SKM-1 treated with dmso at 0.1 percent for 144 hours (cell line): ENCODE measurements around the gene NXNL2.
A peak's percentile ranks its signal among the peaks of the same experiment; 100 is the strongest.

Experiments
- DNase-seq: peaks from one replicate; lab custom pipeline; 2025; ENCODE audit not compliant: unreplicated experiment; lab: John Stamatoyannopoulos, UW

Gene NXNL2

GRCh38 chr9:88534456-88535225 is at the start of gene NXNL2:
Gene NXNL2, plus strand, starts transcription at chr9:88535178. Its CDS starts 257 bp downstream, at chr9:88535435.
- peak; percentile 14 for DNase-seq

GRCh38 chr9:88488166-88488565 is 46.8 kb upstream of the NXNL2 start:
- DNase-seq = no peak

- no peak for DNase-seq
These were observed 39.8 kb upstream of the NXNL2 start for GRCh38 chr9:88494983-88495721.

- no peak for DNase-seq
These were observed 37.8 kb upstream of the NXNL2 start for GRCh38 chr9:88497224-88497623.

GRCh38 chr9:88498880-88499279 is 36.1 kb upstream of the NXNL2 start:
- no peak for DNase-seq

- DNase-seq = no peak
These were observed 33.9 kb upstream of the NXNL2 start for GRCh38 chr9:88501086-88501485.

GRCh38 chr9:88502552-88503034 is 32.4 kb upstream of the NXNL2 start:
- DNase-seq = no peak

GRCh38 chr9:88503081-88503844 is 31.7 kb upstream of the NXNL2 start:
- no peak for DNase-seq

- no peak for DNase-seq
These were observed 30.9 kb upstream of the NXNL2 start for GRCh38 chr9:88503845-88504764.

- no peak for DNase-seq
These were observed 26.7 kb upstream of the NXNL2 start for GRCh38 chr9:88508326-88508725.

GRCh38 chr9:88511906-88512305 is 23.1 kb upstream of the NXNL2 start:
- DNase-seq = no peak

GRCh38 chr9:88514247-88514646 is 20.7 kb upstream of the NXNL2 start:
- DNase-seq = no peak

- peak; percentile 9 for DNase-seq
These were observed 13.7 kb upstream of the NXNL2 start for GRCh38 chr9:88521308-88521707.

GRCh38 chr9:88522360-88522759 is 12.6 kb upstream of the NXNL2 start:
- DNase-seq = no peak

GRCh38 chr9:88523056-88523455 is 11.9 kb upstream of the NXNL2 start:
- DNase-seq = no peak

GRCh38 chr9:88524911-88525310 is 10.1 kb upstream of the NXNL2 start:
- DNase-seq = no peak

- DNase-seq = no peak
These were observed 7.4 kb upstream of the NXNL2 start for GRCh38 chr9:88527618-88528017.

- no peak for DNase-seq
These were observed 6.7 kb upstream of the NXNL2 start for GRCh38 chr9:88528080-88528790.

GRCh38 chr9:88529496-88529895 is 5.5 kb upstream of the NXNL2 start:
- DNase-seq = no peak

GRCh38 chr9:88530051-88530450 is 4.9 kb upstream of the NXNL2 start:
- no peak for DNase-seq
